GM19239 (cell line): Measurements from ENCODE around the gene SPSB1.
A peak's percentile ranks its signal among the peaks of the same experiment; 100 is the strongest.

Source experiments
- DNase-seq: peaks from one replicate; pipeline ENCODE4 v3.0.0; 2011; ENCODE audit warnings: low spot score; ENCODE audit not compliant: insufficient read length
- FAIRE-seq: peaks from 2 replicates; lab custom pipeline; 2011; peaks lifted over from hg19 to GRCh38; lab: Jason Lieb, UNC

Gene SPSB1

GRCh38 chr1:9316512-9316911 is 23.8 kb downstream of the SPSB1 start:
- no peak for DNase-seq
- FAIRE-seq, result no peak

- no peak for FAIRE-seq
These were observed 24.4 kb downstream of the SPSB1 start for GRCh38 chr1:9317072-9317471.

GRCh38 chr1:9317591-9318417 is 25.1 kb downstream of the SPSB1 start:
- DNase-seq (peak; percentile 42), FAIRE-seq (no peak)

More at GRCh38 chr1:9317072-9317471, 24.4 kb downstream of the SPSB1 start:
- DNase-seq, result no peak

GRCh38 chr1:9319208-9319788 is 26.6 kb downstream of the SPSB1 start:
- DNase-seq (no peak), FAIRE-seq (no peak)

- DNase-seq (no peak), FAIRE-seq (no peak)
These were observed 27.3 kb downstream of the SPSB1 start for GRCh38 chr1:9319789-9320519.

- no peak for FAIRE-seq
- no peak for DNase-seq
These were observed 28.1 kb downstream of the SPSB1 start for GRCh38 chr1:9320520-9321479.

- DNase-seq (no peak), FAIRE-seq (no peak)
These were observed 28.8 kb downstream of the SPSB1 start for GRCh38 chr1:9321480-9321849.

GRCh38 chr1:9321986-9322660 is 29.4 kb downstream of the SPSB1 start:
- FAIRE-seq, result no peak
- DNase-seq, result no peak

- FAIRE-seq (no peak), DNase-seq (no peak)
These were observed 30.1 kb downstream of the SPSB1 start for GRCh38 chr1:9322661-9323244.

- FAIRE-seq (no peak), DNase-seq (no peak)
These were observed 31.8 kb downstream of the SPSB1 start for GRCh38 chr1:9324246-9325096.

- no peak for FAIRE-seq
- DNase-seq, result no peak
These were observed 33.9 kb downstream of the SPSB1 start for GRCh38 chr1:9326596-9326995.

- no peak for FAIRE-seq
- DNase-seq, result no peak
These were observed 35.5 kb downstream of the SPSB1 start for GRCh38 chr1:9328201-9328600.

GRCh38 chr1:9328715-9329114 is 36.0 kb downstream of the SPSB1 start:
- no peak for FAIRE-seq
- DNase-seq, result no peak

- DNase-seq, result no peak
- no peak for FAIRE-seq
These were observed 38.3 kb downstream of the SPSB1 start for GRCh38 chr1:9331016-9331415.

GRCh38 chr1:9331558-9332346 is 39.1 kb downstream of the SPSB1 start:
- FAIRE-seq (no peak), DNase-seq (no peak)

GRCh38 chr1:9332513-9333143 is 39.9 kb downstream of the SPSB1 start:
- DNase-seq (no peak), FAIRE-seq (no peak)
